ENCODE data around the gene CHRND.

CHRND gene

DNA sequence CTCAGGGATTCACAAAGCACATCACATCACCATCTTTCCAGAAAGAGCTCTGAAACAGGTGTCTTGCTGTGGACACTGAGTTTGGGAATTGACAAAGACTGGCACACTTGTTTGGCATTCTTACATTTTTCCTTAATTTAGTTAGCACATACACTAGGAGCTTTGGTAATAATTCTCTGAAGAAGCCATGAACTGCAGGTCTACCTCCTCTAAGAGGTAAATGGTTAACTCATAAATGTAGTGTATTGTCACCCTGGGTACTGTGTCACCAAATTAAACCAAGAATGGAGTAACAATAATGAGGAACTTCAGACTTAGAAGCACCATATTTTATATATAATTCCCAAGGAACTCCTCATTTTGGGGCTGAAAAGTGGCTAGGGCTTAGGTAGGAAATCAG lies 47.1 kb downstream of the CHRND start:
- ChIA-PET CTCF (no interaction called here), POLR2A (no interaction called here)
- 0 out of 2 replicates have a peak, but pooled peaks cover 2% of the 10 kb centered on the region for H3K4me1 ChIP-seq (ENCODE audit: control insufficient read depth, insufficient read depth, low read length)
- no peak overlapping the region for H3K27ac ChIP-seq (ENCODE audit: extremely low read depth, low read depth, low read length)
- H3K4me3 ChIP-seq (ENCODE audit: low read depth, low read length): no peak overlapping the region
- H3K36me3 ChIP-seq (ENCODE audit: control insufficient read depth in 2 of 2, insufficient read depth in 1 of 2, low read length in 2 of 2): peaks cover 9 to 83% of the 10 kb centered on the region in 2 experiments
- no peaks in the 10 kb centered on the region for H3K9me3 ChIP-seq (ENCODE audit: control insufficient read depth, insufficient read depth, low read depth, low read length)
- TF ChIP-seq ZBTB21 (tag by site-specific recombination; IDR thresholded peaks at IDR 0.05): no peak
- TF ChIP-seq ZNF501 (tag by site-specific recombination; IDR thresholded peaks at IDR 0.05): no peak
- no peak for TF ChIP-seq ZNF76 (tag by site-specific recombination; IDR thresholded peaks at IDR 0.05; ENCODE audit: borderline replicate concordance, low read depth)
- TF ChIP-seq ZNF670 (tag by site-specific recombination; IDR thresholded peaks at IDR 0.05; ENCODE audit: low read depth): no peak
- no peak for TF ChIP-seq ZNF544 (tag by site-specific recombination; IDR thresholded peaks at IDR 0.05)
- no peak for TF ChIP-seq EGR2 (tag by site-specific recombination; IDR thresholded peaks at IDR 0.05; ENCODE audit: low read depth)
- TF ChIP-seq, protein P1, sequence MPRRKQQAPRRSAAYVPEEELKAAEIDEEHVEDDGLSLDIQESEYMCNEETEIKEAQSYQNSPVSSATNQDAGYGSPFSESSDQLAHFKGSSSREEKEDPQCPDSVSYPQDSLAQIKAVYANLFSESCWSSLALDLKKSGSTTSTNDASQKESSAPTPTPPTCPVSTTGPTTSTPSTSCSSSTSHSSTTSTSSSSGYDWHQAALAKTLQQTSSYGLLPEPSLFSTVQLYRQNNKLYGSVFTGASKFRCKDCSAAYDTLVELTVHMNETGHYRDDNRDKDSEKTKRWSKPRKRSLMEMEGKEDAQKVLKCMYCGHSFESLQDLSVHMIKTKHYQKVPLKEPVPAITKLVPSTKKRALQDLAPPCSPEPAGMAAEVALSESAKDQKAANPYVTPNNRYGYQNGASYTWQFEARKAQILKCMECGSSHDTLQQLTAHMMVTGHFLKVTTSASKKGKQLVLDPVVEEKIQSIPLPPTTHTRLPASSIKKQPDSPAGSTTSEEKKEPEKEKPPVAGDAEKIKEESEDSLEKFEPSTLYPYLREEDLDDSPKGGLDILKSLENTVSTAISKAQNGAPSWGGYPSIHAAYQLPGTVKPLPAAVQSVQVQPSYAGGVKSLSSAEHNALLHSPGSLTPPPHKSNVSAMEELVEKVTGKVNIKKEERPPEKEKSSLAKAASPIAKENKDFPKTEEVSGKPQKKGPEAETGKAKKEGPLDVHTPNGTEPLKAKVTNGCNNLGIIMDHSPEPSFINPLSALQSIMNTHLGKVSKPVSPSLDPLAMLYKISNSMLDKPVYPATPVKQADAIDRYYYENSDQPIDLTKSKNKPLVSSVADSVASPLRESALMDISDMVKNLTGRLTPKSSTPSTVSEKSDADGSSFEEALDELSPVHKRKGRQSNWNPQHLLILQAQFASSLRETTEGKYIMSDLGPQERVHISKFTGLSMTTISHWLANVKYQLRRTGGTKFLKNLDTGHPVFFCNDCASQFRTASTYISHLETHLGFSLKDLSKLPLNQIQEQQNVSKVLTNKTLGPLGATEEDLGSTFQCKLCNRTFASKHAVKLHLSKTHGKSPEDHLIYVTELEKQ (tag by site-specific recombination; IDR thresholded peaks at IDR 0.05; ENCODE audit: borderline replicate concordance): no peak
- TF ChIP-seq ZBTB7A (tag by site-specific recombination; IDR thresholded peaks at IDR 0.05; ENCODE audit: low read depth): no peak
- TF ChIP-seq ZNF677 (tag by site-specific recombination; IDR thresholded peaks at IDR 0.05): no peak
- no peak for TF ChIP-seq ZNF302 (tag by site-specific recombination; IDR thresholded peaks at IDR 0.05; ENCODE audit: low read depth)
- no peak for TF ChIP-seq ZNF558 (tag by site-specific recombination; IDR thresholded peaks at IDR 0.05)
- no peak for TF ChIP-seq ZNF311 (tag by site-specific recombination; IDR thresholded peaks at IDR 0.05; ENCODE audit: borderline replicate concordance)
- TF ChIP-seq MYNN (tag by site-specific recombination; IDR thresholded peaks at IDR 0.05; ENCODE audit: borderline replicate concordance): no peak
- TF ChIP-seq YY2 (tag by site-specific recombination; IDR thresholded peaks at IDR 0.05): no peak
- no peak for TF ChIP-seq FEZF1 (tag by site-specific recombination; IDR thresholded peaks at IDR 0.05)
- no peak for TF ChIP-seq KLF17 (tag by site-specific recombination; IDR thresholded peaks at IDR 0.05)
- TF ChIP-seq, protein P2, sequence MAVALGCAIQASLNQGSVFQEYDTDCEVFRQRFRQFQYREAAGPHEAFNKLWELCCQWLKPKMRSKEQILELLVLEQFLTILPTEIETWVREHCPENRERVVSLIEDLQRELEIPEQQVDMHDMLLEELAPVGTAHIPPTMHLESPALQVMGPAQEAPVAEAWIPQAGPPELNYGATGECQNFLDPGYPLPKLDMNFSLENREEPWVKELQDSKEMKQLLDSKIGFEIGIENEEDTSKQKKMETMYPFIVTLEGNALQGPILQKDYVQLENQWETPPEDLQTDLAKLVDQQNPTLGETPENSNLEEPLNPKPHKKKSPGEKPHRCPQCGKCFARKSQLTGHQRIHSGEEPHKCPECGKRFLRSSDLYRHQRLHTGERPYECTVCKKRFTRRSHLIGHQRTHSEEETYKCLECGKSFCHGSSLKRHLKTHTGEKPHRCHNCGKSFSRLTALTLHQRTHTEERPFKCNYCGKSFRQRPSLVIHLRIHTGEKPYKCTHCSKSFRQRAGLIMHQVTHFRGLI (tag by site-specific recombination; IDR thresholded peaks at IDR 0.05): no peak

- POLR2A ChIA-PET: no interaction called here
- no peak overlapping the region for H3K27ac ChIP-seq (ENCODE audit: extremely low read depth, low read depth, low read length)
- H3K4me3 ChIP-seq (ENCODE audit: low read depth, low read length): no peak overlapping the region
- CTCF ChIA-PET: no interaction called here
- H3K36me3 ChIP-seq (ENCODE audit: control insufficient read depth in 2 of 2, insufficient read depth in 1 of 2, low read length in 2 of 2): peaks cover 3 to 78% of the 10 kb centered on the region in 2 experiments
- H3K4me1 ChIP-seq (ENCODE audit: control insufficient read depth, insufficient read depth, low read length): 0 out of 2 replicates have a peak, but pooled peaks cover 2% of the 10 kb centered on the region
- H3K9me3 ChIP-seq (ENCODE audit: control insufficient read depth, insufficient read depth, low read depth, low read length): no peaks in the 10 kb centered on the region
- TF ChIP-seq, protein P3, sequence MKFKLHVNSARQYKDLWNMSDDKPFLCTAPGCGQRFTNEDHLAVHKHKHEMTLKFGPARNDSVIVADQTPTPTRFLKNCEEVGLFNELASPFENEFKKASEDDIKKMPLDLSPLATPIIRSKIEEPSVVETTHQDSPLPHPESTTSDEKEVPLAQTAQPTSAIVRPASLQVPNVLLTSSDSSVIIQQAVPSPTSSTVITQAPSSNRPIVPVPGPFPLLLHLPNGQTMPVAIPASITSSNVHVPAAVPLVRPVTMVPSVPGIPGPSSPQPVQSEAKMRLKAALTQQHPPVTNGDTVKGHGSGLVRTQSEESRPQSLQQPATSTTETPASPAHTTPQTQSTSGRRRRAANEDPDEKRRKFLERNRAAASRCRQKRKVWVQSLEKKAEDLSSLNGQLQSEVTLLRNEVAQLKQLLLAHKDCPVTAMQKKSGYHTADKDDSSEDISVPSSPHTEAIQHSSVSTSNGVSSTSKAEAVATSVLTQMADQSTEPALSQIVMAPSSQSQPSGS (tag by site-specific recombination; IDR thresholded peaks at IDR 0.05; ENCODE audit: low read depth): no peak
- TF ChIP-seq ZNF280C (tag by site-specific recombination; IDR thresholded peaks at IDR 0.05) (no peak), GLI4 (tag by site-specific recombination; IDR thresholded peaks at IDR 0.05) (no peak), ZBTB7A (tag by site-specific recombination; IDR thresholded peaks at IDR 0.05; ENCODE audit: low read depth) (no peak), KLF8 (tag by site-specific recombination; IDR thresholded peaks at IDR 0.05) (no peak), ZBTB17 (tag by site-specific recombination; IDR thresholded peaks at IDR 0.05) (no peak), RBAK (tag by site-specific recombination; IDR thresholded peaks at IDR 0.05) (no peak)
- TF ChIP-seq, protein P4, sequence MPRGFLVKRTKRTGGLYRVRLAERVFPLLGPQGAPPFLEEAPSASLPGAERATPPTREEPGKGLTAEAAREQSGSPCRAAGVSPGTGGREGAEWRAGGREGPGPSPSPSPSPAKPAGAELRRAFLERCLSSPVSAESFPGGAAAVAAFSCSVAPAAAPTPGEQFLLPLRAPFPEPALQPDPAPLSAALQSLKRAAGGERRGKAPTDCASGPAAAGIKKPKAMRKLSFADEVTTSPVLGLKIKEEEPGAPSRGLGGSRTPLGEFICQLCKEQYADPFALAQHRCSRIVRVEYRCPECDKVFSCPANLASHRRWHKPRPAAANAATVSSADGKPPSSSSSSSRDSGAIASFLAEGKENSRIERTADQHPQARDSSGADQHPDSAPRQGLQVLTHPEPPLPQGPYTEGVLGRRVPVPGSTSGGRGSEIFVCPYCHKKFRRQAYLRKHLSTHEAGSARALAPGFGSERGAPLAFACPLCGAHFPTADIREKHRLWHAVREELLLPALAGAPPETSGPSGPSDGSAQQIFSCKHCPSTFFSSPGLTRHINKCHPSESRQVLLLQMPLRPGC (tag by site-specific recombination; IDR thresholded peaks at IDR 0.05): no peak
Observed at GRCh38 chr2:232573771-232574435, 47.9 kb downstream of the CHRND start.
